Renal cortical epithelial cell (primary cell): Measurements from ENCODE around the gene STAB1. TPM values are rescaled to one million over a fixed set of nuclear protein-coding genes. Genes with fewer than 3 reads are reported as not detected.

Source experiments
- DNase-seq: peaks from one replicate; pipeline ENCODE4 v3.0.0-alpha.2; 2011; ENCODE audit warnings: low read depth
- total RNA-seq: library from RNA; depleted of rRNA; stranded (reverse); fragments of >200 nt; gene quantifications from 2 replicates; pipeline ENCODE4 v1.2.3, GENCODE V29; 2014

The STAB1 gene
- total RNA-seq, 1 donor from 2014 or later = 0.50 TPM

GRCh38 chr3:52487050-52487787 is 7.9 kb upstream of the STAB1 start:
- no peak for DNase-seq

DNA sequence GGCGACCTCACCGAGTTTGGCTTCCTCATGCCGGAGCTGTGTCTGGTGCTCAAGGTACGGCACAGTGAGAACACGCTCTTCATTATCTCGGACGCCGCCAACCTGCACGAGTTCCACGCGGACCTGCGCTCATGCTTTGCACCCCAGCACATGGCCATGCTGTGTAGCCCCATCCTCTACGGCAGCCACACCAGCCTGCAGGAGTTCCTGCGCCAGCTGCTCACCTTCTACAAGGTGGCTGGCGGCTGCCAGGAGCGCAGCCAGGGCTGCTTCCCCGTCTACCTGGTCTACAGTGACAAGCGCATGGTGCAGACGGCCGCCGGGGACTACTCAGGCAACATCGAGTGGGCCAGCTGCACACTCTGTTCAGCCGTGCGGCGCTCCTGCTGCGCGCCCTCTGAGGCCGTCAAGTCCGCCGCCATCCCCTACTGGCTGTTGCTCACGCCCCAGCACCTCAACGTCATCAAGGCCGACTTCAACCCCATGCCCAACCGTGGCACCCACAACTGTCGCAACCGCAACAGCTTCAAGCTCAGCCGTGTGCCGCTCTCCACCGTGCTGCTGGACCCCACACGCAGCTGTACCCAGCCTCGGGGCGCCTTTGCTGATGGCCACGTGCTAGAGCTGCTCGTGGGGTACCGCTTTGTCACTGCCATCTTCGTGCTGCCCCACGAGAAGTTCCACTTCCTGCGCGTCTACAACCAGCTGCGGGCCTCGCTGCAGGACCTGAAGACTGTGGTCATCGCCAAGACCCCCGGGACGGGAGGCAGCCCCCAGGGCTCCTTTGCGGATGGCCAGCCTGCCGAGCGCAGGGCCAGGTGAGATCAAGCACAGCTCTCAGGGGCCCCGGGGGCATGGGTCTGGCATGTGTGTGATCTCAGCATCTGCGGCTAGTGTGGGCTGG is 7.1 kb upstream of the STAB1 start:
- no peak for DNase-seq

GRCh38 chr3:52488746-52489145 is 6.4 kb upstream of the STAB1 start:
- no peak for DNase-seq

GRCh38 chr3:52489453-52489852 is 5.7 kb upstream of the STAB1 start:
- DNase-seq = no peak

- no peak for DNase-seq
Observed at GRCh38 chr3:52490035-52490938, 4.9 kb upstream of the STAB1 start.

DNA sequence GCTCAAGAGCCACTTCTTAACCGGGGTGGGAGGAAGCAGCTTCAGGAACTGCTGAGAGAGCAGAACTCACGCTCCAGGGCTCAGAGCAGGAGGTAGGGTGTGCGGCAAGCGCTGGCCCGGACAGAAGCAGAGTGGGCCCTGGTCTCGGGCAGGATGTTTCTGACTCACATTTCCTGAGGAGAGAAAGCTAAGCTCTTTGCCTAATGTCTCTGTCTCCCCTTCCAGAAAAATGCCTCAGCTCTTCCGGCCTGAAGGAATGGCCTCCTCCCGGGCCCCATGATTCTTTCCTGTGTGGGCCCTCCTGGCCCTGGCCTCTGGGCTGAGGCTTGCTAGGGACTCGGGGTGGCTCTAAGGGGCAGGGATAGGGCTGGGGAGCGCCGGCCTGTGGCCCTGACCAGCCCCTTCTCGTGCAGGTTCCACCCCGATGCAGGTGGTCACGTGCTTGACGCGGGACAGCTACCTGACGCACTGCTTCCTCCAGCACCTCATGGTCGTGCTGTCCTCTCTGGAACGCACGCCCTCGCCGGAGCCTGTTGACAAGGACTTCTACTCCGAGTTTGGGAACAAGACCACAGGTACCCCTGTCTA is 4.1 kb upstream of the STAB1 start:
- peak; percentile 24 for DNase-seq

DNA sequence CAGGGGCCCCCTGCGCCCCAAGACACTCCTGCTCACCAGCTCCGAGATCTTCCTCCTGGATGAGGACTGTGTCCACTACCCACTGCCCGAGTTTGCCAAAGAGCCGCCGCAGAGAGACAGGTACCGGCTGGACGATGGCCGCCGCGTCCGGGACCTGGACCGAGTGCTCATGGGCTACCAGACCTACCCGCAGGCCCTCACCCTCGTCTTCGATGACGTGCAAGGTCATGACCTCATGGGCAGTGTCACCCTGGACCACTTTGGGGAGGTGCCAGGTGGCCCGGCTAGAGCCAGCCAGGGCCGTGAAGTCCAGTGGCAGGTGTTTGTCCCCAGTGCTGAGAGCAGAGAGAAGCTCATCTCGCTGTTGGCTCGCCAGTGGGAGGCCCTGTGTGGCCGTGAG is 3.1 kb upstream of the STAB1 start:
- no peak for DNase-seq

DNA sequence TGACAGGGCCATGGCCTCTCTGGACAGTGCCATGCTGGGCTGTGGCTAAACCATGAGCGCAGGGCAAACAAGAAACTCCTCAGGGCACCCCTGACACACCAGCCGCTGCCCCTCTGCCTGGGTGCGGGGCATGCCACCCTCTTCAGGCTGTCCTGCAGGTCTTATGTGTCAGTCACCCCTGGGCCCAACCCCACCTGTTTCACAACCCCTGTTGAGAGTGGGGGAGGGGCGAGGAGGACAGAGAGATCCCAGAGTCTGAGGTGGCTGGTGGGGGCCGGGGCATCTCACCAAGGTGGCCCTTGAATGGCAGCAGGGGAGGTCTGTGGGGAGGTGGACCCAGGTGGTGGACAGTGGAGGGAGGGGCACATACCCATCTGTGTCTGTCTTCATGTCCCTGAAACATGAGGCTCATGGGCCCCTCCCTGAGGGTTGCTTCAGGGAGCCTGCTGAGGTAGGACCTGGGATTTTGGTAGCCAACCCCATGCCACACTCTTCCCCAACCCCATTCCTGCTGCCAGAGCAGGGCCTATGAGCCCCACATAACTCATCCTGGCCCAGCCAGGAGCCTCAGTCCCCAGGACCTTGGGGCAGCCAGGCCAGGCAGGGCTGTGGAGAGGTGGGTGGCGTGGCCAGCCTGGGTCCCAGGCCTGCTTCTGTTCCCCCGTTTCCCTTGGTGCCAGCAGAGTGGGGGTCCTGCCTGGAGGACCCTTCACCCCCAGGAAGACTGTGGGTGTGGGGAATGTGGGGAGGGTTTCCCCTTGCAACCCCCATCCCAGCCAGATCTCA is 1.7 kb upstream of the STAB1 start:
- no peak for DNase-seq

- DNase-seq = no peak
Observed at GRCh38 chr3:52494445-52494844, 693 bp upstream of the STAB1 start.

DNA sequence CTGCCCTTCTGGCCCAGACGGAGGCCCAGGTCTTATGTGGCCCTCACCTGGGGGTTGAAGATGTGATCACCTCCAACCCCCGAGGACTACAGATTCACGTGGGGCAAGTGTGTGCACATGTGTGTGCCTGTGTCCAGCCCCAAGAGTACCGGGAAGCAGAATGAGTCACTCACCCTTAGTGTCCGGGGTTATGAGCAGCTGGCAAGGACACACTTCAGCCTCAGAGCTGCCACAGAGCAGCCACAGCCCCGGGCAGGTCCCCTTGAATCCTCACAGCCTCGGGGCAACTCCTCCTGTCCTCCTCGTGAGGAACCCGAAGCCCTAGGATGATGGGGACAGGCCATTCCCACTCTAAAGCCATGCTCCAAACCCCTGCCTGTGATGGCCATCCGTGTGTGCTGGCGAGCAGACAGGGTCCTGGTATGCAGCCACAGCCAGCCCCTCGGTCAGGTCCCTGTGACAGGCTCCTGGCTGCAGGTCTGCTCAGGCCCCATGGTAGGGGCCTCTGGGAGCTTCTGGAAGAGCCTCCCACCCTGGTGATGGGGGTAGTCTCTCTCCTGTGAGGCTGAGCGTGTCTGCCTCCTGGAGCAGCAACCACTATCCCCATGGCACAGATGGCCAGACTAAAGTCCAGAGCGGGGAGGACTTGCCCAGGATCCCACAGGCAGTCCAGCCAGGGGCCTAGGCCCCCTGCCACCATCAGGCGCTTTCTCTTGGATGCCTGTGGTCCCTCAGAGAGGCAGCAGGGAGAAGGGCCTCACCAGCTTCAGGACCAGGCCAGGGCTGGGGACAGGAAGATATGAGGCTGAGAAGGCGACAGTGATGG is 852 bp downstream of the STAB1 start:
- DNase-seq = peak; percentile 74

DNA sequence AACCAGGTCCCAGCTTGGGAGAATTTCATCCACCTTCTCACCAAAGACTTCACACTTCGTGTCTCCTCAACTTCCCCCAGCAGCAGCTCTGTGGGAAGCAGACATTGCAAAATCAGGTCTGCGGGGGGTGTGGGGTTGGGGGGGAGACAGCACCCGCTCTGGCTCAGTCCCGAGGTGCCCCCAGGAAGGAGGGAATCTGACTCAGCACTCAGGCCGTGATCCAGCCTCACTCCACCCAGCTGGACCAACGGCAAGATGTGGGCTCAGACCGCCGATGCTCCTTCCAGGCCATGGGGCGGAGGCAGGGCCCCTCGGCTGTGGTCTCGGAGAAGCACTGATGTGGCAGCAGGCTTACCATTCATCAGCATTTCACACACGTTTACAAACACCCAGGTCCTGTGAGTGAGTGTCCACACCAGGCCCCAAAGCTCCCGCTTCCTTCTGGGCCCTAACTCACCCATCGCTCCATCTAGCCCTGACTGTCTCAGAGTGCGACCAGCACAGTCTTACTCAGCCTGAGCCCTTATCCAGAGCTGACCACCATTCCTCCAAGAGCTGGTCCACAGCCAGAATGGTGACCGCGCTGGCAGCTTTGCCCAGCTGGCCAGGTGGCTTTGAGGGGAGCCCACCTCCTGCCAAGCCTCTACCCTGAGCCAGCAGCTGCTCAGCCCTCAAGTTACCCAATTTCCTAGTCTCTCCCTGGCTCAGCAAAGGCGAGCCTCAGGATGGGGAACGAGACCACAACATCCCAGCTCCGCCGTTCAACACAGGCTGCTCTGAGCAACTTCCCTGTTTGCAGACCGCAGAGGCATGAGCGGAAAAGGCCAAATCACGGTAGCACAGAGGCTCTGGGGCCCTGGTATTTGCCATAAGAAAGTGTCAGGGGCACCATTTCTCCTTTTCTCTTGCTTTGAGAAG is 3.3 kb downstream of the STAB1 start:
- DNase-seq = peak; percentile 72

DNA sequence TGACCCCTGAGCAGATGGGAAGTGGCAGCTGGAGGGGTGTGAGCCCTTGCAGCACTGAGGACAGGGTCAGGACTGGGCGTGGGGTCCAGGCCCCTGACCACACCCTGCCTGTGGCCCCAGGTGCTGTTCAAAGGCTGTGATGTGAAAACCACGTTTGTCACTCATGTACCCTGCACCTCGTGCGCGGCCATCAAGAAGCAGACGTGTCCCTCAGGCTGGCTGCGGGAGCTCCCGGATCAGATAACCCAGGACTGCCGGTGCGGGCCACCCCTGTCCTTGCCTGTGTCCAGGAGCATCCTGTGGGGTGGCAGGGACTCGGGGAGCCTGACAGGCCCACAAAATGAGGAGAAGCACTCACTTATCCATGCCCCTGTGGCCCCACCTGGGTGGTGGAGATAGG is 5.9 kb downstream of the STAB1 start:
- DNase-seq = no peak

- DNase-seq = no peak
Observed at GRCh38 chr3:52502001-52502400, 6.9 kb downstream of the STAB1 start.

- DNase-seq = no peak
Observed at GRCh38 chr3:52502808-52503350, 7.7 kb downstream of the STAB1 start.

- no peak for DNase-seq
Observed at GRCh38 chr3:52503788-52504424, 8.8 kb downstream of the STAB1 start.

DNA sequence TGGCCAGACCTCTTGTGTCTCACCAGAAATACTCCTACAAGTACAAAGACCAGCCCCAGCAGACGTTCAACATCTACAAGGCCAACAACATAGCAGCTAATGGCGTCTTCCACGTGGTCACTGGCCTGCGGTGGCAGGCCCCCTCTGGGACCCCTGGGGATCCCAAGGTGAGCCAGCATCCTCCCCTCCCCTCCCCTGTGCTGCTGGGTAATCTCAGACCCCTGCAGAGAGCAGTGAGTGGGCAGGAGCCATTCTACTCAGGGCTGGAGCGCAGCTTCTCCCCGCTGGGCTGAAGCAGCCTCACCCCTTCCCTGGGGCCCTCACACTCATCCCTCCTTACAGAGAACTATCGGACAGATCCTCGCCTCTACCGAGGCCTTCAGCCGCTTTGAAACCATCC is 9.8 kb downstream of the STAB1 start:
- no peak for DNase-seq

DNA sequence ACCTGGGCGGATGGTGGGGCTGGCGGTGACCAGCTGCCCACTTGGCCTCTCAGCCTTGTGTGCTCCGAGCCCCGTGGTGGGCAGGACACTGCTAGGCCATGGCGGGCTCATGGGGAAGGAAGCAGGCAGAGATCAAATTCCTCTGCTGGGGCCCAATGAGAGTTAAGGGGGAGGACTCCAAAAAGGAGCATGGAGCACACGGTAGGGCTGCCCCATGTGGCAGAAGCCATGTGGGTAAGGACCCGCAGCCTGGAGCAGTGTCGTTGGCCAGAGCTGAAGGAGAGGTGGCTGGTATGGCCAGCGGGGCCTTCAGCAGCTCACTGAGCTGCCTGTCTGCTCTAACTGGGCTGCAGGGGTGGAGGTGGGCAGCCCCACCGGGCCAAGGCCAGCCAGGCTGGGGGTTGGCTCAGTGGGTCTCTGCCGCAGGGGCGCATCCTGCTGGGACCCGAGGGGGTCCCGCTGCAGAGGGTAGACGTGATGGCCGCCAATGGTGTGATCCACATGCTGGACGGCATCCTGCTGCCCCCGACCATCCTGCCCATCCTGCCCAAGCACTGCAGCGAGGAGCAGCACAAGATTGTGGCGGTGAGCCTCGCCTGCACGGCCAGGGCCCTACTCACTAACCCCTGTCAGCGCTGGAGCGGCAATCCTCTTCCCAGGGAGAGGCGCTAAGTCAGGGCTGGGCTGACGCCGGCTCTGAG is 11.3 kb downstream of the STAB1 start:
- DNase-seq = no peak
